ENCODE results near the gene MYH15.

MYH15 gene

DNA sequence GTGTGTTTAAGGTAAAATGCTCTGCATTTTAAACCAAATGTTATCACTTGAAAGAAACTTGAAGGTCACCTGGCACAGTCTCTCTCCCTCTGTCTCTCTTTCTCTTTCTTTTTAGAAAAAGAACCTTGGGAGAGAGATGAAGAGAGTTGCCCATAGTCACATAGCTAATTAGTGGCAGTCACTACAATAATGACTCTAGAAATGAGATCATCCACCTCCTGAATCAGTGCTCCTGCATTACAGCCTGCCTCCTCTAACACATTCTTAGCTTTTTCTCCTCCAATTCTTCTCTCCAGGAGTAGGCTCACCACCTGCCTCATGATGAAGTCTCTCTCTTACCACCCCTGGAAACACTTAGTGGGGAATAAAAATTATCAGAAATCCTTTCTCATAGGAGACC is 2.5 kb downstream of the MYH15 start:
- no peak overlapping the region for H3K4me3 ChIP-seq (ENCODE audit: low read length)
- H3K4me1 ChIP-seq (ENCODE audit: control insufficient read depth, insufficient read depth, low read length): no peaks in the 10 kb centered on the region
- H3K9me3 ChIP-seq (ENCODE audit: control insufficient read depth, low read length): no peaks in the 10 kb centered on the region

DNA sequence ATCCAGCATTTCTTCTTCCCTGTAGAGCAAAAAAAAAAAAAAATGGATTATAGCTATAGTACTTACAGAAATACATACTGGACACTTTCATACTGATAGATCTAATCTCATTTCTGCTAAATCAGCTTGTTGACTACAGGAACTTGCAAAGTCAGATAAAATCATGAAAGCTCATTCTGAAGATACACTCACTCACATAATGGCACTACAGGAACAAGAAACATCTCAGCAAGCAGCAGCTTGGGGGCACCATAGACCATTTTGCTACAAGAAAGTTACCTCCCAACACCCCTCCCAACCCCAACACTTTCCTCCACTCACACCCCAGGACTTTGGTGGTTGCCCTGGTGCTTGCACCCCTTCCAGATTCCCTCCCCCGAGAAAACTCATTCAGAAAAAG is 4.6 kb downstream of the MYH15 start:
- no peaks in the 10 kb centered on the region for H3K36me3 ChIP-seq (ENCODE audit: control insufficient read depth, insufficient read depth, low read length)
- H3K4me1 ChIP-seq (ENCODE audit: control insufficient read depth, insufficient read depth, low read length): no peaks in the 10 kb centered on the region
- no peak overlapping the region for H3K4me3 ChIP-seq (ENCODE audit: low read length)
- H3K27me3 ChIP-seq (ENCODE audit: control insufficient read depth, insufficient read depth, low read length): no peaks in the 10 kb centered on the region
- no peak overlapping the region for H3K9ac ChIP-seq (ENCODE audit: low read length)
- no peaks in the 10 kb centered on the region for H3K9me3 ChIP-seq (ENCODE audit: control insufficient read depth, low read length)

More for the DNA sequence above, 2.5 kb downstream of the MYH15 start:
- Histone ChIP-seq H3K9ac (ENCODE audit: low read length) (no peak overlapping the region), H3K36me3 (ENCODE audit: control insufficient read depth, insufficient read depth, low read length) (no peaks in the 10 kb centered on the region), H3K27me3 (ENCODE audit: control insufficient read depth, insufficient read depth, low read length) (no peaks in the 10 kb centered on the region)

- Histone ChIP-seq H3K9me3 (ENCODE audit: control insufficient read depth, low read length) (no peaks in the 10 kb centered on the region), H3K4me1 (ENCODE audit: control insufficient read depth, insufficient read depth, low read length) (no peaks in the 10 kb centered on the region), H3K27me3 (ENCODE audit: control insufficient read depth, insufficient read depth, low read length) (no peaks in the 10 kb centered on the region), H3K4me3 (ENCODE audit: low read length) (no peak overlapping the region), H3K9ac (ENCODE audit: low read length) (no peak overlapping the region), H3K36me3 (ENCODE audit: control insufficient read depth, insufficient read depth, low read length) (no peaks in the 10 kb centered on the region)
These were observed 6.7 kb downstream of the MYH15 start for GRCh38 chr3:108503722-108504121.

DNA sequence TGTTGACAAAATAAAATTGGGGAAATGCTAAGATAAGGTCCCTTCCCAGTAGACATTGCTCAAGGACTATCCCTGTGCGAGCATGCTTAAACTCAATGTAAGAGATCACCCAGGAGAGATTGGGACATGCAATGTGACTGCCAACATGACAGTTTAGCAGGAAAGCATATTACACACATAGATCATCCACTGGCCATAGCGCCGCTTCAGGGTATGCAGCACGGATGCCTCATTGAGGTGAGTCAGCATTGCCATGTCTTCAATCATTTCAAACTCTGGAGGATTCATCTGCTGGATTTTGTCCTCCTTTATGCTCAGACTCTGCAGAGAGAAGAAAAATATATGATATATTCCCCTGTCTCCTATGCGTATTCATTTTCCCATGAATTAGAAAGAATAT is 8.9 kb downstream of the MYH15 start:
- Histone ChIP-seq H3K36me3 (ENCODE audit: control insufficient read depth, insufficient read depth, low read length) (no peaks in the 10 kb centered on the region), H3K4me1 (ENCODE audit: control insufficient read depth, insufficient read depth, low read length) (no peaks in the 10 kb centered on the region), H3K27me3 (ENCODE audit: control insufficient read depth, insufficient read depth, low read length) (no peaks in the 10 kb centered on the region), H3K9ac (ENCODE audit: low read length) (no peak overlapping the region), H3K9me3 (ENCODE audit: control insufficient read depth, low read length) (no peaks in the 10 kb centered on the region), H3K4me3 (ENCODE audit: low read length) (no peak overlapping the region)

GRCh38 chr3:108500728-108501127 is 9.7 kb downstream of the MYH15 start:
- Histone ChIP-seq H3K9ac (ENCODE audit: low read length) (no peak overlapping the region), H3K9me3 (ENCODE audit: control insufficient read depth, low read length) (no peaks in the 10 kb centered on the region), H3K4me1 (ENCODE audit: control insufficient read depth, insufficient read depth, low read length) (no peaks in the 10 kb centered on the region), H3K36me3 (ENCODE audit: control insufficient read depth, insufficient read depth, low read length) (no peaks in the 10 kb centered on the region), H3K4me3 (ENCODE audit: low read length) (no peak overlapping the region), H3K27me3 (ENCODE audit: control insufficient read depth, insufficient read depth, low read length) (no peaks in the 10 kb centered on the region)

GRCh38 chr3:108497271-108497670 is 13.1 kb downstream of the MYH15 start:
- Histone ChIP-seq H3K27me3 (ENCODE audit: control insufficient read depth, insufficient read depth, low read length) (no peaks in the 10 kb centered on the region), H3K9me3 (ENCODE audit: control insufficient read depth, low read length) (no peaks in the 10 kb centered on the region), H3K4me3 (ENCODE audit: low read length) (no peak overlapping the region), H3K36me3 (ENCODE audit: control insufficient read depth, insufficient read depth, low read length) (no peaks in the 10 kb centered on the region), H3K4me1 (ENCODE audit: control insufficient read depth, insufficient read depth, low read length) (no peaks in the 10 kb centered on the region), H3K9ac (ENCODE audit: low read length) (no peak overlapping the region)

DNA sequence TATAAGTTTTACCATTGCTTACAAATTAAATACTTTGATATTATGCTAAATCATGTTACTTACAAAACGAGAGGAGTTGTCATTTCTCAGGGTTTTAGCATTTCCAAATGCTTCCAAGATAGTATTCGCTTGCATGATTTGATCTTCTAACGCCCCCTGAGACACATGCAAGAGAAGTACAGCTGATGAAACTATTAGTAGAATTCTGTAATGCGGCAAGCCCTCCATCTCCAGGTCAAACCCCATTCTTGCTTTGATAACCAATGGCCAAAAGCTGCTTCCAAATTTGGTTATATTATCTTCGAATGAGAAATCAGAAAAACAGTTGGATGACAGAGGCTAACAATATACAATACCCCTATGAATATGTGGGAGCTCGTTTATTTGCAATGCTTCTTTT is 14.7 kb downstream of the MYH15 start:
- no peak overlapping the region for H3K9ac ChIP-seq (ENCODE audit: low read length)
- no peaks in the 10 kb centered on the region for H3K27me3 ChIP-seq (ENCODE audit: control insufficient read depth, insufficient read depth, low read length)
- H3K9me3 ChIP-seq (ENCODE audit: control insufficient read depth, low read length): no peaks in the 10 kb centered on the region
- no peaks in the 10 kb centered on the region for H3K4me1 ChIP-seq (ENCODE audit: control insufficient read depth, insufficient read depth, low read length)
- no peak overlapping the region for H3K4me3 ChIP-seq (ENCODE audit: low read length)
- H3K36me3 ChIP-seq (ENCODE audit: control insufficient read depth, insufficient read depth, low read length): no peaks in the 10 kb centered on the region

GRCh38 chr3:108494906-108495531 is 15.4 kb downstream of the MYH15 start:
- H3K36me3 ChIP-seq (ENCODE audit: control insufficient read depth, insufficient read depth, low read length): no peaks in the 10 kb centered on the region
- no peak overlapping the region for H3K9ac ChIP-seq (ENCODE audit: low read length)
- no peaks in the 10 kb centered on the region for H3K27me3 ChIP-seq (ENCODE audit: control insufficient read depth, insufficient read depth, low read length)
- no peaks in the 10 kb centered on the region for H3K9me3 ChIP-seq (ENCODE audit: control insufficient read depth, low read length)
- H3K4me1 ChIP-seq (ENCODE audit: control insufficient read depth, insufficient read depth, low read length): no peaks in the 10 kb centered on the region
- H3K4me3 ChIP-seq (ENCODE audit: low read length): no peak overlapping the region

DNA sequence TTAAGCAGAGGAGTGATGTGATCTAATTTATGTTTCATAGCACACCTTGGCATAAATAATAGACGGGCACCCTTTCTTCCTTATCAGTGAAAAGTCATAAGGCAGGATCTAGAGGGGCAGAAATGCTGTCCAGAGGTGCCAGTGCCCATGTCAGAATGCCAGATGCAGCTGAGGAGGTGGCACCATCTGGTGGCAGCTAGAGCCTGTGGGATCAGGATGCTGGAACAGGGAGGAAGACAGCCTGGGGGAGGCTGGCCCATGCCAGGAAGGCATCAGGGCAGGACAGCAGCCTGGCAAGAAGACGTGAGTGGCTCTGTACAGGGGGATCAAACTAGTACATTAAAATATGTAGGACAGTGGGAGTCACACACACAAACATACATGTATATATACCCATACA is 16.5 kb downstream of the MYH15 start:
- H3K9ac ChIP-seq (ENCODE audit: low read length): no peak overlapping the region

GRCh38 chr3:108491456-108491855 is 18.9 kb downstream of the MYH15 start:
- no peaks in the 10 kb centered on the region for H3K9me3 ChIP-seq (ENCODE audit: control insufficient read depth, low read length)
- H3K27me3 ChIP-seq (ENCODE audit: control insufficient read depth, insufficient read depth, low read length): no peaks in the 10 kb centered on the region
- no peaks in the 10 kb centered on the region for H3K36me3 ChIP-seq (ENCODE audit: control insufficient read depth, insufficient read depth, low read length)
- no peaks in the 10 kb centered on the region for H3K4me1 ChIP-seq (ENCODE audit: control insufficient read depth, insufficient read depth, low read length)
- H3K4me3 ChIP-seq (ENCODE audit: low read length): no peak overlapping the region
- H3K9ac ChIP-seq (ENCODE audit: low read length): no peak overlapping the region

More for the DNA sequence above, 16.5 kb downstream of the MYH15 start:
- Histone ChIP-seq H3K27me3 (ENCODE audit: control insufficient read depth, insufficient read depth, low read length) (no peaks in the 10 kb centered on the region), H3K4me1 (ENCODE audit: control insufficient read depth, insufficient read depth, low read length) (no peaks in the 10 kb centered on the region), H3K36me3 (ENCODE audit: control insufficient read depth, insufficient read depth, low read length) (no peaks in the 10 kb centered on the region), H3K9me3 (ENCODE audit: control insufficient read depth, low read length) (no peaks in the 10 kb centered on the region), H3K4me3 (ENCODE audit: low read length) (no peak overlapping the region)

DNA sequence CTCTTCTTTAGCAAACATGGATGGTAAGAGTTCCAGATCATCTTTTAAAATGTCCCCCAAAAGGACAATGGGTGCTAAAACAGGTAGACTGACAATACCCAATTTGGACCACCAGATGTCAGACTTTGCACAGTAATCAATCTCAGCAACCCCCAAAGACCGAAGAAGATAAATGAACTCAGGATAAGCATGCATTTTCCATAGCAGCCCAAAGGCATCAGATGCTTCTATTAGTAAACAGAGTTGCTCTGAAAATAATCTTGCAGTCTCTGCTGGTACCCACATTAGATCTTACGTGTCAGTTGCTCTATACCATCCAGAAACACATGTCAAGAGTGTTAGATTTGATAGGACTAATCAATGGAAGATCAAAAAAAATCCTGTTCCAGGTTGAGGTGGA is 20.6 kb downstream of the MYH15 start:
- Histone ChIP-seq H3K4me1 (ENCODE audit: control insufficient read depth, insufficient read depth, low read length) (no peaks in the 10 kb centered on the region), H3K9me3 (ENCODE audit: control insufficient read depth, low read length) (no peaks in the 10 kb centered on the region), H3K9ac (ENCODE audit: low read length) (no peak overlapping the region), H3K36me3 (ENCODE audit: control insufficient read depth, insufficient read depth, low read length) (no peaks in the 10 kb centered on the region), H3K27me3 (ENCODE audit: control insufficient read depth, insufficient read depth, low read length) (no peaks in the 10 kb centered on the region), H3K4me3 (ENCODE audit: low read length) (no peak overlapping the region)

DNA sequence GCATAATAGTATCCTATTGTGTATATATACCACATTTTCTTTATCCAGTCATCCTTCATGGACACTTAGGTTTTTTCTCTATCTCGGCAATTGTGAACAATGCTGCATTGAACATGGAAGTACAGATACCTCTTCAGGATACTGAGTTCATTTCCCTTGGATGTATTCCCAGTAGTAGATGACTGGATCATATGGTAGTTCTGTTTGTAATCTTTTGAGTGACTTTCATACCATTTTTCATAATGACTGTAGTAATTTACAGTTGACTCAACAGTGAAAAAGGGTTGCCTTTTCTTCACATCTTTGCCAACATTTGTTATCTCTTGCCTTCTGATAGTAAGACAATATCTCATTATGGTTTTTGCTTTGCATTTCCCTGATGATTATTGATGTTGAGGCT is 21.8 kb downstream of the MYH15 start:
- H3K9ac ChIP-seq (ENCODE audit: low read length): no peak overlapping the region
- no peaks in the 10 kb centered on the region for H3K9me3 ChIP-seq (ENCODE audit: control insufficient read depth, low read length)
- H3K4me3 ChIP-seq (ENCODE audit: low read length): no peak overlapping the region
- no peaks in the 10 kb centered on the region for H3K27me3 ChIP-seq (ENCODE audit: control insufficient read depth, insufficient read depth, low read length)
- H3K4me1 ChIP-seq (ENCODE audit: control insufficient read depth, insufficient read depth, low read length): no peaks in the 10 kb centered on the region
- H3K36me3 ChIP-seq (ENCODE audit: control insufficient read depth, insufficient read depth, low read length): no peaks in the 10 kb centered on the region

DNA sequence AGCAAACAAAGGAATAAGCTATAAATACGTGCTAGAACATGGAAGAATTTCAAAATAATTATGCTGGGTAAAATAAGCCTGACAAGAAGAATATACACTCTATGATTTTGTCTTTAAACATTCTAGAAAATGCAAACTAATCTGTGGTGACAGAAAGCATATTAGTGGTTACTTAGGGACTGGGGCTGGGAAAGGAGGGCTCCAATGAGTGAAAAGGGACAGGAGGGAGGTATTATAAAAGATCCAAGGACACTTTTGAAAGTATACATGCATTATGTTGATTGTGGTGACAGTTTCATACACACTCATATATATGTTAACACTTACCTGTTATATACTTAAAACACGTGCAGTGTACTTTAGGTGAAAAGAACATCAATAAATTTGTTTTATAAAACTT is 23.0 kb downstream of the MYH15 start:
- no peak overlapping the region for H3K4me3 ChIP-seq (ENCODE audit: low read length)
- H3K9ac ChIP-seq (ENCODE audit: low read length): no peak overlapping the region
- H3K9me3 ChIP-seq (ENCODE audit: control insufficient read depth, low read length): no peaks in the 10 kb centered on the region
- H3K36me3 ChIP-seq (ENCODE audit: control insufficient read depth, insufficient read depth, low read length): no peaks in the 10 kb centered on the region
- H3K4me1 ChIP-seq (ENCODE audit: control insufficient read depth, insufficient read depth, low read length): no peaks in the 10 kb centered on the region
- H3K27me3 ChIP-seq (ENCODE audit: control insufficient read depth, insufficient read depth, low read length): no peaks in the 10 kb centered on the region
